Spleen (tissue), 7 donors: ENCODE data around the gene KCNAB1.

Experiments used
- CTCF ChIP-seq, 11 experiments: fragments of 200-600 bp in 7 of 11; fragments of 450-650 bp in 4 of 11; sonication (generic) in 4 of 11; IDR thresholded peaks in 8 of 11; conservative IDR thresholded peaks in 3 of 11; 1 replicate in 7 of 11; 2 replicates in 4 of 11; pipeline versions ENCODE4 v1.4.0 to v1.8.0; 2016 to 2021; ENCODE audit warnings: antibody characterized with exemption in 11 of 11, inconsistent platforms in 4 of 11, mild to moderate bottlenecking in 1 of 11
- POLR2A ChIP-seq, 3 donors: fragments of 450-650 bp; IDR thresholded peaks; one replicate each; pipeline ENCODE4 v1.5.1; 2017; ENCODE audit warnings: antibody characterized with exemption in 3 of 3, mild to moderate bottlenecking in 1 of 3
- POLR2AphosphoS5 ChIP-seq, 3 donors: sonication (generic); formaldehyde crosslinking; IDR thresholded peaks; one replicate each; pipeline ENCODE4 v1.5.1; 2017; ENCODE audit warnings: antibody characterized with exemption in 3 of 3
- donor health status: DM: no; HTN: no; CAD: no; lungs with moderate emphysema.
- donor health status: DM: no; HTN: no; CAD: no.
- donor health status: DM: no; HTN: no; CAD: no.

- no peak for TF ChIP-seq CTCF (IDR thresholded peaks at IDR 0.05 in 8 of 11, conservative IDR thresholded peaks at IDR 0.05 in 3 of 11)
- TF ChIP-seq POLR2AphosphoS5 (IDR thresholded peaks at IDR 0.05), result no peak
- no peak for TF ChIP-seq POLR2A (IDR thresholded peaks at IDR 0.05)
Observed at GRCh38 chr3:156297582-156297981, 177.2 kb downstream of the KCNAB1 start.
